Measurements from ENCODE around the gene MIDN.
A peak's percentile ranks its signal among the peaks of the same experiment; 100 is the strongest.

Gene MIDN

DNA sequence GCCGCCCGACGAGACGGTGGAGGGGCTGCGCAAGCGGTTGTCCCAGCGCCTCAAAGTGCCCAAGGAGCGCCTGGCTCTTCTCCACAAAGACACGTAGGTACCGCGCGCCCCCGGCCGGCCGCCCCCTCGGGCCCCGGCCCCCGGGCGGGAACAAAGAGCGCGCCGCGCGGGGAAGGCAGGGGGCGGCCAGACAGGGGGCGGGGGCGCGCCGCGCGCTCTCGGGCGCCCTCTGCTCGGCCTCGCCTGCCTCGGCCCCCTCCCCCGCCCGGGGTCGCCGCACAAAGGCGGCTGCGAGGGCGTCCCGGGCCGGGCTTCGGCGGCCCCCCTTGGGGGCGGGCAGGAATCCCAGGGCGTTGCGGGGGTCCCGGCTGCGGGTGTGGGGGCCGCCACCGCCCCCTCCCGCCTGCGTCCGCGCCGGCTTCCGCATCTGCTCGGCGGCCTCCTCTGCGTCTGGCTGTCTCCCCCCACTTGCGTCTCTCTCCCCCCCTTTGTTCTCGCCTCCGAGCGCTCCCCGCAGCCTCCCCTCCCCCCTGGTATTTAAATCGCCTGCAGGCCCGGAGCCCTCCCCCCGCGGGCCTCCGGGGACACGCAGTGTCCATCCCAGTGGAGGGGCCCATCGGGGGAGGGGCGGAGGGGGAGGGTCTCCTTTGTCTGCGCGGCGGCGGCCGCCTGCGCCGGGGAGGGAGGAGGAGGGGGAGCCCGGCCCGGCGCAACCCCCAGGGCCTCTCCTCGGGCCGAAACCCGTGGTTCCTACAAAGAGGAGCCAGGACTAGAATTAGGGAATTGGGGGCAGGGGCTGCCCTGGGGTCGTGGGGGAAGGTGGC lies 2.3 kb downstream of the MIDN start (continued):
- peak; percentile 30 for TF ChIP-seq KLF9 (tag by site-specific recombination; IDR thresholded peaks at IDR 0.05; ENCODE audit: low read depth)
- TF ChIP-seq KLF10 (tag by site-specific recombination; IDR thresholded peaks at IDR 0.05) = peak; percentile 44; the same call in 1 of the 2 replicates

DNA sequence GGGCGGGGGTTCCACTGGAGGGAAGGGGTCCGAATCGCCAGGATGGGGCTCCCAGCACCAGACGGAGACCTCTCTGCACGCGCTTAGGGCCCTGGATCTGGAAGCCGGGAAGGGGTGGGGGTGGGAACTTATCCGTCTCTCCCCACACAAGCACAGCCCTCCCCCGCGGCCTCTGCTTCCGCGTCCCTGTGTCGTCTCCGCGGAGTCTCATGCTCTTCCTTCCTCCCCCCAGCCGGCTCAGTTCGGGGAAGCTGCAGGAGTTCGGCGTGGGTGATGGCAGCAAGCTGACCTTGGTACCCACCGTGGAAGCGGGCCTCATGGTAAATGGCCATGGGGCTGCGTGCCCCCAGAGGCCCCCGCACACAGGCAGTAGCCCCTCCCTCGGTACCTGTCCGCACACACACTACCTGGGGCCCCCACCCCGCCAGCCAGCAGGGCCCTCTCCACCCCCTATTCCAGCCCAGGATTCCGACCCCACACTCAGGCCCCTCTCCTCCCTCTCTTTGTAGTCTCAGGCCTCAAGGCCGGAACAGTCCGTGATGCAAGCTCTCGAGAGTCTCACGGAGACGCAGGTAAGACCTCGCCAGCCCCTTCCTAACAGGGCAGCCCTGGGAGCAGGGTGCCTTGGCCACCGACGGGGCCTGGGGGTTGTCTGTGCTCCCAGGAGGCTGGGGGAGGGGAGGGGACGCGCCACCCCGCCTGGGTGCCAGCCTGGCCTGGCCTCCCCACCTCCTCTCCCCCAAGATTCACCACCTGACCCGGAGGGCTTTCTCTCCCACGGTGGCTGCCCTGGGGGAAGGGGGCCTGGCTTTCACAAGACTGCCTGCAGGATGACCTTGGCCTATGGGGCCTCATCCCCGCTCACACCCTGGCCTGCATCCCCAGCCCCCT lies 3.2 kb downstream of the MIDN start:
- Histone ChIP-seq H3K27ac (ENCODE audit: extremely low read depth, low read depth, low read length) (peak overlapping the region; percentile 100), H3K4me3 (ENCODE audit: low read depth, low read length) (peak overlapping the region; percentile 92), H3K9me3 (ENCODE audit: control insufficient read depth, insufficient read depth, low read depth, low read length) (no peaks in the 10 kb centered on the region), H3K36me3 (ENCODE audit: control insufficient read depth in 2 of 2, insufficient read depth in 1 of 2, low read length in 2 of 2) (peaks cover 13 to 43% of the 10 kb centered on the region in 2 experiments; a peak in 2 of 3 replicates), H3K4me1 (ENCODE audit: control insufficient read depth, insufficient read depth, low read length) (peaks cover 4% of the 10 kb centered on the region)
- POLR2A ChIA-PET = interaction anchor here (1.0 to 10.8 kb wide), 3 partner anchors 10 to 24 kb away, joined by 3 to 407 read pairs (median 4); partner anchors contain the start of genes CIRBP and FAM174C
- CTCF ChIA-PET = interaction anchor here (0.6 to 2.7 kb wide), 2 partner anchors 17 to 349 kb away, joined by 3 to 10 read pairs; partner anchors contain the start of gene CIRBP
- TF ChIP-seq SCRT2 (tag by site-specific recombination; IDR thresholded peaks at IDR 0.05) = 0 out of 2 replicates have a peak, but pooled peaks have one; percentile 8
- no peak for TF ChIP-seq ZNF549 (tag by site-specific recombination; IDR thresholded peaks at IDR 0.05)
- peak; percentile 87 for TF ChIP-seq ZBTB20 (tag by site-specific recombination; IDR thresholded peaks at IDR 0.05)
- TF ChIP-seq ZNF266 (tag by site-specific recombination; IDR thresholded peaks at IDR 0.05; ENCODE audit: low read depth) = no peak
- TF ChIP-seq MEIS1 (CRISPR knock-in tag; IDR thresholded peaks at IDR 0.05; ENCODE audit: borderline replicate concordance) = no peak
- TF ChIP-seq ZNF10 (tag by site-specific recombination; IDR thresholded peaks at IDR 0.05) = no peak; the same call in 1 of the 2 replicates
- no peak for TF ChIP-seq ZNF548 (tag by site-specific recombination; IDR thresholded peaks at IDR 0.05)
- no peak for TF ChIP-seq ZNF623 (tag by site-specific recombination; IDR thresholded peaks at IDR 0.05)
- TF ChIP-seq ZNF521 (tag by site-specific recombination; IDR thresholded peaks at IDR 0.05) = no peak
- no peak for TF ChIP-seq ZNF133 (tag by site-specific recombination; IDR thresholded peaks at IDR 0.05)
- TF ChIP-seq, protein P1, sequence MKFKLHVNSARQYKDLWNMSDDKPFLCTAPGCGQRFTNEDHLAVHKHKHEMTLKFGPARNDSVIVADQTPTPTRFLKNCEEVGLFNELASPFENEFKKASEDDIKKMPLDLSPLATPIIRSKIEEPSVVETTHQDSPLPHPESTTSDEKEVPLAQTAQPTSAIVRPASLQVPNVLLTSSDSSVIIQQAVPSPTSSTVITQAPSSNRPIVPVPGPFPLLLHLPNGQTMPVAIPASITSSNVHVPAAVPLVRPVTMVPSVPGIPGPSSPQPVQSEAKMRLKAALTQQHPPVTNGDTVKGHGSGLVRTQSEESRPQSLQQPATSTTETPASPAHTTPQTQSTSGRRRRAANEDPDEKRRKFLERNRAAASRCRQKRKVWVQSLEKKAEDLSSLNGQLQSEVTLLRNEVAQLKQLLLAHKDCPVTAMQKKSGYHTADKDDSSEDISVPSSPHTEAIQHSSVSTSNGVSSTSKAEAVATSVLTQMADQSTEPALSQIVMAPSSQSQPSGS (tag by site-specific recombination; IDR thresholded peaks at IDR 0.05; ENCODE audit: low read depth) = no peak
- TF ChIP-seq ZNF416 (tag by site-specific recombination; IDR thresholded peaks at IDR 0.05) = no peak
- TF ChIP-seq ZNF501 (tag by site-specific recombination; IDR thresholded peaks at IDR 0.05) = no peak; the same call in 1 of the 2 replicates
- peak; percentile 92 for TF ChIP-seq GLIS1 (tag by site-specific recombination; IDR thresholded peaks at IDR 0.05)
- TF ChIP-seq, protein P2, sequence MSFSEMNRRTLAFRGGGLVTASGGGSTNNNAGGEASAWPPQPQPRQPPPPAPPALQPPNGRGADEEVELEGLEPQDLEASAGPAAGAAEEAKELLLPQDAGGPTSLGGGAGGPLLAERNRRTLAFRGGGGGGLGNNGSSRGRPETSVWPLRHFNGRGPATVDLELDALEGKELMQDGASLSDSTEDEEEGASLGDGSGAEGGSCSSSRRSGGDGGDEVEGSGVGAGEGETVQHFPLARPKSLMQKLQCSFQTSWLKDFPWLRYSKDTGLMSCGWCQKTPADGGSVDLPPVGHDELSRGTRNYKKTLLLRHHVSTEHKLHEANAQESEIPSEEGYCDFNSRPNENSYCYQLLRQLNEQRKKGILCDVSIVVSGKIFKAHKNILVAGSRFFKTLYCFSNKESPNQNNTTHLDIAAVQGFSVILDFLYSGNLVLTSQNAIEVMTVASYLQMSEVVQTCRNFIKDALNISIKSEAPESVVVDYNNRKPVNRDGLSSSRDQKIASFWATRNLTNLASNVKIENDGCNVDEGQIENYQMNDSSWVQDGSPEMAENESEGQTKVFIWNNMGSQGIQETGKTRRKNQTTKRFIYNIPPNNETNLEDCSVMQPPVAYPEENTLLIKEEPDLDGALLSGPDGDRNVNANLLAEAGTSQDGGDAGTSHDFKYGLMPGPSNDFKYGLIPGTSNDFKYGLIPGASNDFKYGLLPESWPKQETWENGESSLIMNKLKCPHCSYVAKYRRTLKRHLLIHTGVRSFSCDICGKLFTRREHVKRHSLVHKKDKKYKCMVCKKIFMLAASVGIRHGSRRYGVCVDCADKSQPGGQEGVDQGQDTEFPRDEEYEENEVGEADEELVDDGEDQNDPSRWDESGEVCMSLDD (tag by site-specific recombination; IDR thresholded peaks at IDR 0.05) = peak; percentile 35
- no peak for TF ChIP-seq HOXA7 (CRISPR knock-in tag; IDR thresholded peaks at IDR 0.05; ENCODE audit: borderline replicate concordance)
- TF ChIP-seq, protein P3, sequence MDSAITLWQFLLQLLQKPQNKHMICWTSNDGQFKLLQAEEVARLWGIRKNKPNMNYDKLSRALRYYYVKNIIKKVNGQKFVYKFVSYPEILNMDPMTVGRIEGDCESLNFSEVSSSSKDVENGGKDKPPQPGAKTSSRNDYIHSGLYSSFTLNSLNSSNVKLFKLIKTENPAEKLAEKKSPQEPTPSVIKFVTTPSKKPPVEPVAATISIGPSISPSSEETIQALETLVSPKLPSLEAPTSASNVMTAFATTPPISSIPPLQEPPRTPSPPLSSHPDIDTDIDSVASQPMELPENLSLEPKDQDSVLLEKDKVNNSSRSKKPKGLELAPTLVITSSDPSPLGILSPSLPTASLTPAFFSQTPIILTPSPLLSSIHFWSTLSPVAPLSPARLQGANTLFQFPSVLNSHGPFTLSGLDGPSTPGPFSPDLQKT (IDR thresholded peaks at IDR 0.05; ENCODE audit: borderline replicate concordance, low read depth, low read length) = no peak
- TF ChIP-seq ZNF16 (tag by site-specific recombination; IDR thresholded peaks at IDR 0.05; ENCODE audit: low read depth) = no peak
- TF ChIP-seq ZNF555 (tag by site-specific recombination; conservative IDR thresholded peaks at IDR 0.05) = no peak
- TF ChIP-seq ZNF677 (tag by site-specific recombination; IDR thresholded peaks at IDR 0.05) = no peak
- no peak for TF ChIP-seq ZNF157 (tag by site-specific recombination; IDR thresholded peaks at IDR 0.05)
- no peak for TF ChIP-seq ZNF473 (tag by site-specific recombination; IDR thresholded peaks at IDR 0.05)
- TF ChIP-seq ZFP69B (tag by site-specific recombination; IDR thresholded peaks at IDR 0.05) = no peak
- TF ChIP-seq ZXDB (tag by site-specific recombination; IDR thresholded peaks at IDR 0.05) = peak; percentile 35; the same call in 1 of the 2 replicates
- no peak for TF ChIP-seq ZNF37A (tag by site-specific recombination; IDR thresholded peaks at IDR 0.05)
- TF ChIP-seq ZNF121 (tag by site-specific recombination; IDR thresholded peaks at IDR 0.05) = peak; percentile 37; the same call in 1 of the 2 replicates
- TF ChIP-seq SETDB1 (IDR thresholded peaks at IDR 0.05; ENCODE audit: insufficient read length, low read length) = no peak
- TF ChIP-seq ZEB2 (tag by site-specific recombination; IDR thresholded peaks at IDR 0.05) = peak; percentile 88
